Measurements from ENCODE around the gene NUDT19.
A peak's percentile ranks its signal among the peaks of the same experiment; 100 is the strongest.

Gene NUDT19

DNA sequence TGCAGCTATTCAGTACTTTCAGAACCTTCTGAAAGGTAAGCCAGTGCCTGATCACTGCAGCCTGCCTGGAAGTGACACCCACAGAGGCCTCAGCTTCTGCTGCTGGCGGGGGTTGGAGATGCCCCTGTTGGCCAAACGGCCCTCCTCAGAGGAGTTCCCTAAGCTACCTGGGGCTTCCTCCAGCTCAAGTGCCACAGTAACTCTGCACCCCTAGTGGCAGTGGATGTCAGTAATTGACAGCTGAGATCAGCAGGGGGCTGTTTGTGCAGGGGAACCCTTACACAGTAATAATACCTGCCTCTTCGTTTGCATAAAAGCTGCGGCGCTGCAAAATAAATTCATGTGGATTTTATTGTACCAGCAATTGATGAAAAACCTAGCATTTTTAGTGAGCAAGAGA lies 56.9 kb downstream of the NUDT19 start:
- H2AFZ ChIP-seq (ENCODE audit: low read length), result no peak overlapping the region
- no peak for TF ChIP-seq EZH2 (IDR thresholded peaks at IDR 0.05; ENCODE audit: borderline replicate concordance, low read length)
- TF ChIP-seq, protein P1, sequence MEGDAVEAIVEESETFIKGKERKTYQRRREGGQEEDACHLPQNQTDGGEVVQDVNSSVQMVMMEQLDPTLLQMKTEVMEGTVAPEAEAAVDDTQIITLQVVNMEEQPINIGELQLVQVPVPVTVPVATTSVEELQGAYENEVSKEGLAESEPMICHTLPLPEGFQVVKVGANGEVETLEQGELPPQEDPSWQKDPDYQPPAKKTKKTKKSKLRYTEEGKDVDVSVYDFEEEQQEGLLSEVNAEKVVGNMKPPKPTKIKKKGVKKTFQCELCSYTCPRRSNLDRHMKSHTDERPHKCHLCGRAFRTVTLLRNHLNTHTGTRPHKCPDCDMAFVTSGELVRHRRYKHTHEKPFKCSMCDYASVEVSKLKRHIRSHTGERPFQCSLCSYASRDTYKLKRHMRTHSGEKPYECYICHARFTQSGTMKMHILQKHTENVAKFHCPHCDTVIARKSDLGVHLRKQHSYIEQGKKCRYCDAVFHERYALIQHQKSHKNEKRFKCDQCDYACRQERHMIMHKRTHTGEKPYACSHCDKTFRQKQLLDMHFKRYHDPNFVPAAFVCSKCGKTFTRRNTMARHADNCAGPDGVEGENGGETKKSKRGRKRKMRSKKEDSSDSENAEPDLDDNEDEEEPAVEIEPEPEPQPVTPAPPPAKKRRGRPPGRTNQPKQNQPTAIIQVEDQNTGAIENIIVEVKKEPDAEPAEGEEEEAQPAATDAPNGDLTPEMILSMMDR (IDR thresholded peaks at IDR 0.05; ENCODE audit: low read length), result peak; percentile 44
- no peaks in the 10 kb centered on the region for H4K20me1 ChIP-seq (ENCODE audit: insufficient read depth, low read length)
- H3K27me3 ChIP-seq (ENCODE audit: insufficient read depth, low read length), result no peaks in the 10 kb centered on the region
- H3K36me3 ChIP-seq (ENCODE audit: insufficient read depth, low read length), result no peaks in the 10 kb centered on the region
- H3F3A ChIP-seq (ENCODE audit: insufficient read depth, low read length), result no peaks in the 10 kb centered on the region
- H3K9me3 ChIP-seq (ENCODE audit: low read length), result no peaks in the 10 kb centered on the region
- H3K4me2 ChIP-seq (ENCODE audit: low read length), result no peak overlapping the region
- H3K79me2 ChIP-seq (ENCODE audit: insufficient read depth, low read length), result no peaks in the 10 kb centered on the region
- no peak overlapping the region for H3K4me3 ChIP-seq (ENCODE audit: low read depth, low read length, poor library complexity, severe bottlenecking)
- no peaks in the 10 kb centered on the region for H3K9me2 ChIP-seq (ENCODE audit: low read depth, low read length)
- no peak overlapping the region for H3K9ac ChIP-seq (ENCODE audit: low read length)
- no peak overlapping the region for H3K27ac ChIP-seq (ENCODE audit: low read depth, low read length, poor library complexity, severe bottlenecking)
- no peaks in the 10 kb centered on the region for H3K4me1 ChIP-seq (ENCODE audit: insufficient read depth, low read length, severe bottlenecking)

DNA sequence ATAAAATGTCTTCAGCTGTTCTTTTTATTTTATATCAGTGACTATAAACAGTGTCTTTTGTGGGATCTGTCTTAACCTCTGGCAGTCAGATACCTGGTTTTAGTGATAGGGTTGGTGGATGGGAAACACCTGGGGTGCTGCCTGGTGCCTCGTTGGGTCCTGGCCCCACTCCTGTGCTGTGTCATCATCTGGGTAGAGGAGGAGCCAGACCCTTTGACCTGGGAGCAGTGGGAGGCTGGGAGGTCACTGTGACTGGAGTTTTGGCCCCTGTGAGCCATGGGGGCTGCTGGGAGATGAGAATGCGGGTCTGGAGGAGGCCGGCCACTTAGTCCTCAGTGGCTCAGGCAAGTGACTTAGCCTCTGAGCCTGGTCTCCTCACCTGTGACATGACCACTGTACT lies 57.3 kb downstream of the NUDT19 start:
- Histone ChIP-seq H3K9me3 (ENCODE audit: low read length) (no peaks in the 10 kb centered on the region), H4K20me1 (ENCODE audit: insufficient read depth, low read length) (no peaks in the 10 kb centered on the region), H3K27ac (ENCODE audit: low read depth, low read length, poor library complexity, severe bottlenecking) (no peak overlapping the region), H3K4me1 (ENCODE audit: insufficient read depth, low read length, severe bottlenecking) (no peaks in the 10 kb centered on the region), H3K4me2 (ENCODE audit: low read length) (no peak overlapping the region), H3K9ac (ENCODE audit: low read length) (no peak overlapping the region), H3K9me2 (ENCODE audit: low read depth, low read length) (no peaks in the 10 kb centered on the region), H3K79me2 (ENCODE audit: insufficient read depth, low read length) (no peaks in the 10 kb centered on the region), H3F3A (ENCODE audit: insufficient read depth, low read length) (no peaks in the 10 kb centered on the region), H3K27me3 (ENCODE audit: insufficient read depth, low read length) (no peaks in the 10 kb centered on the region), H2AFZ (ENCODE audit: low read length) (no peak overlapping the region), H3K36me3 (ENCODE audit: insufficient read depth, low read length) (no peaks in the 10 kb centered on the region), H3K4me3 (ENCODE audit: low read depth, low read length, poor library complexity, severe bottlenecking) (no peak overlapping the region)
- no peak for TF ChIP-seq EZH2 (IDR thresholded peaks at IDR 0.05; ENCODE audit: borderline replicate concordance, low read length)
- TF ChIP-seq, protein P1 (IDR thresholded peaks at IDR 0.05; ENCODE audit: low read length), result no peak

DNA sequence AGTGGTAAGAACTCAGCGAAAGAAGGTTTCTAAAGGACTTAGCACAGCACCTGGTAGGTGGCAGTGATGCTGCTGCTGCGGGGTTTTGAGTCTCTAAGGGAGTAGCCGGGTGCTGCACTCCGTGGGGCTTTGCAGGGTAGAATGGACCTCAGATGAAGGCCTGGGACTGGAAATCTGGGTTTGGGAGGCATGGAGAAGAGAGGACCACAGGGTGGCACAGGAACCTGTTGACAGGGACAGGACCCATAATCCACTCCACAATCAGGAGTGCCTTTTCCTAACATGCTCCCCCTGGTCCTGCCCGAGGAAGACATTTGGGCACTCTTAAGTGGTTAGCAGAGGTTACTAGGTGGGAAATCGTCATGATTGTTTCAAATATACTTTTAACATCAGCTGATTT lies 57.7 kb downstream of the NUDT19 start:
- TF ChIP-seq, protein P1 (IDR thresholded peaks at IDR 0.05; ENCODE audit: low read length), result no peak
- no peak for TF ChIP-seq EZH2 (IDR thresholded peaks at IDR 0.05; ENCODE audit: borderline replicate concordance, low read length)
- H2AFZ ChIP-seq (ENCODE audit: low read length), result no peak overlapping the region
- no peaks in the 10 kb centered on the region for H3K9me2 ChIP-seq (ENCODE audit: low read depth, low read length)
- H3K79me2 ChIP-seq (ENCODE audit: insufficient read depth, low read length), result no peaks in the 10 kb centered on the region
- no peaks in the 10 kb centered on the region for H3F3A ChIP-seq (ENCODE audit: insufficient read depth, low read length)
- no peak overlapping the region for H3K4me2 ChIP-seq (ENCODE audit: low read length)
- no peaks in the 10 kb centered on the region for H3K9me3 ChIP-seq (ENCODE audit: low read length)
- no peaks in the 10 kb centered on the region for H3K36me3 ChIP-seq (ENCODE audit: insufficient read depth, low read length)
- H3K27me3 ChIP-seq (ENCODE audit: insufficient read depth, low read length), result no peaks in the 10 kb centered on the region
- H3K4me1 ChIP-seq (ENCODE audit: insufficient read depth, low read length, severe bottlenecking), result no peaks in the 10 kb centered on the region
- H3K4me3 ChIP-seq (ENCODE audit: low read depth, low read length, poor library complexity, severe bottlenecking), result no peak overlapping the region
- H4K20me1 ChIP-seq (ENCODE audit: insufficient read depth, low read length), result no peaks in the 10 kb centered on the region
- H3K27ac ChIP-seq (ENCODE audit: low read depth, low read length, poor library complexity, severe bottlenecking), result no peak overlapping the region
- no peak overlapping the region for H3K9ac ChIP-seq (ENCODE audit: low read length)

All from OCI-LY1 (cell line).